ENCODE data around the gene SCN2B.
A peak's percentile ranks its signal among the peaks of the same experiment; 100 is the strongest.

Gene SCN2B

GRCh38 chr11:118175993-118176777, at the start of gene SCN2B:
Gene SCN2B (minus strand): TSS chr11:118176639. CDS start chr11:118176431, 208 bp downstream.
- no peak for DNase-seq (ENCODE audit: low read depth)

- DNase-seq (ENCODE audit: low read depth): no peak
Observed at GRCh38 chr11:118224511-118225188, 48.2 kb upstream of the SCN2B start, which contains the start of gene JAML. Gene JAML (minus strand): TSS chr11:118225011. CDS start chr11:118214866, 10,145 bp downstream.

DNA sequence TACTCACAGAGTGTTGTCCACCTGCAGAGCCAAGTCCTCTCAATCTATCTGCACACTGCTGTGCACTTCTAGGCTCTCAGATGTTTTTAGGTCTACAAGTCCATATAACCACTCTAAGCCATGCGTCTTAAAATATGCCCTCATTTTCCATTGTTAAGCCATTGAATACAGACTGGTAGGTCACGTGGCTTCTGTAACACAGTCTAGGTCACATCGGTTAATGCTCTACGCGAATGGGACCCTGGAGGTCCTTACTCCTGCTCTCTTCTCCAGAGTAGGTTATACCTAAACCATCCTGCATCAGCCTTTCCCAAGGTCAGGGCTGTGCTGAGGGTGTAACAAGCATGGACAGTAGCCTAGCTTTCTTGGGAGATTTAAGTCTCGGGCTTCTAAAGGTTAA, 47.6 kb upstream of the SCN2B start:
- no peak for DNase-seq (ENCODE audit: low read depth)

DNA sequence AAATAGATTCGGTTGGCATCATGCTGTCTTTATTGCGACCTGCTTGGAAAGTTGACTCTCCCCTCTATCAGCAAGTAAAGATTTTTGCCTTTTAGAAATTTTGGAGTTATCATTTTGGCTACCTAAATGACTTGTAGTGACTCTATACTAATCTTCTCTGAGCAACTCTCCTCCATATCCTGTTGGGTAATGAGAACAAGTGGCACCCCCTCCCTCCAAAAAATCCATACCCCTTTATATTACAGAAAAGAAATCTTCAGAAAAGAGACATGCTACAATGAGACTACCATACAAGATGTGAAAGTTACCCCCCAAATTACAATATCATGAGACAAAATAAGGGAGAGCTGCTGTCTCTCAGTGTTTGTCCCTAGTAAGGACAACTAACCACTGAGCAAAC, 47.1 kb upstream of the SCN2B start:
- DNase-seq (ENCODE audit: low read depth): no peak

- DNase-seq (ENCODE audit: low read depth): no peak
Observed at GRCh38 chr11:118222437-118222836, 46.0 kb upstream of the SCN2B start.

DNA sequence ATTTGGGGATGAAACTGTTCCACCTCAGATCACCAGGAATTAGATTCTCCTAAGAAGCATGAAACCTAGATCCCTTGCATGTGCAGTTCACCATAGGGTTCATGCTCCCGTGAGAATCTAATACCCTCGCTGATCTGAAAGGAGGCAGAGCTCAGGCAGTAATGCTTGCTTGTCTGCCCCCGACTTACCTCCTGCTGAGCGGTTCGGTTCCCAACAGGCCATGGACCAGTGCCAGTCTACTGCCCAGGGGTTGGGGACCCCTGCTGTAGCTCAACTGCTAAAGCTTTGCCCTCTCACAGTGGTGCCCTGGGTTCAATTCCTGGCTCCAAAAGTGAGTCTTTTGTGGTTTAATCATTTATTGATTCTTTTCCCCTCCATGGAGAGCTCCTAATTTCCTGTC, 45.0 kb upstream of the SCN2B start:
- DNase-seq (ENCODE audit: low read depth): no peak

DNA sequence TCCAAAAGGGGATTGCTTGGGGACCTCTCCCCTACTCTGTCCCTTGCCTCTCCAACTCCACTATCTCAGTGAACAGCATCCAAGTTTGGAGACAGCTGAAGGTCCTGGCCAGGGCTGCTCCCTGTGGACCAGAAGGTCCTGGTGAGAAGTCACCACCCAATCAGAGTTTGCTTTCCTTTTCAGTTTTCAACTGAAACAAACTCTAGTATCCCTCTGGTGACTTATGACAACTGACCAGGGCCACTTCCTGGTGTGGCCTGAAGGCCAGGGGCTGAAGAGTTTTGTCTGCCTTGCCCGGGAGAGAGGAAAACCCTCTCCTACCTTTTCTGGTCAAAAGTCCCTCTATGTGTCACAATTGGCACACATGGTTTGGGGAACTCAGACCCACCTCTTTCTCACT, 43.3 kb upstream of the SCN2B start:
- no peak for DNase-seq (ENCODE audit: low read depth)

GRCh38 chr11:118219244-118219643, 42.8 kb upstream of the SCN2B start:
- DNase-seq (ENCODE audit: low read depth): no peak

GRCh38 chr11:118217575-118217974, 41.1 kb upstream of the SCN2B start:
- no peak for DNase-seq (ENCODE audit: low read depth)

- DNase-seq (ENCODE audit: low read depth): peak; percentile 46
Observed at GRCh38 chr11:118216621-118217481, 40.4 kb upstream of the SCN2B start.

GRCh38 chr11:118215765-118216164, 39.3 kb upstream of the SCN2B start:
- DNase-seq (ENCODE audit: low read depth): no peak

DNA sequence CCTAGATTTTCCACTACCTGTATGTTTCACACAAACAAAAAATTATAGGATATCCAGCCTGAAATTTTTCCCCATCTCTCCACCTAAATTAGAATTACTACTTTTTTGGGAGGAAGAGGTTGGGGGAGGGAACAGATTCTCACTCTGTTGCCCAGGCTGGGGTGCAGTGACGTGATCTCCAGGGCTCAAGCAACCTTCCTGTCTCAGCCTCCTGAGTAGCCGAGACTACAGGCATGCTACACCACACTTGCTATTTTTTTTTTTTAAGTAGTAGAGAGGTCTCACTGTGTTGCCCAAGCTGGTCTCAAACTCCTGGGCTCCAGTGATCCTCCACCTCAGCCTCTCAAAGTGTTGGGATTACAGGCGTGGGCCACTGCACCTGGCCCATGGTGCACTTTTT, 38.8 kb upstream of the SCN2B start:
- DNase-seq (ENCODE audit: low read depth): no peak

DNA sequence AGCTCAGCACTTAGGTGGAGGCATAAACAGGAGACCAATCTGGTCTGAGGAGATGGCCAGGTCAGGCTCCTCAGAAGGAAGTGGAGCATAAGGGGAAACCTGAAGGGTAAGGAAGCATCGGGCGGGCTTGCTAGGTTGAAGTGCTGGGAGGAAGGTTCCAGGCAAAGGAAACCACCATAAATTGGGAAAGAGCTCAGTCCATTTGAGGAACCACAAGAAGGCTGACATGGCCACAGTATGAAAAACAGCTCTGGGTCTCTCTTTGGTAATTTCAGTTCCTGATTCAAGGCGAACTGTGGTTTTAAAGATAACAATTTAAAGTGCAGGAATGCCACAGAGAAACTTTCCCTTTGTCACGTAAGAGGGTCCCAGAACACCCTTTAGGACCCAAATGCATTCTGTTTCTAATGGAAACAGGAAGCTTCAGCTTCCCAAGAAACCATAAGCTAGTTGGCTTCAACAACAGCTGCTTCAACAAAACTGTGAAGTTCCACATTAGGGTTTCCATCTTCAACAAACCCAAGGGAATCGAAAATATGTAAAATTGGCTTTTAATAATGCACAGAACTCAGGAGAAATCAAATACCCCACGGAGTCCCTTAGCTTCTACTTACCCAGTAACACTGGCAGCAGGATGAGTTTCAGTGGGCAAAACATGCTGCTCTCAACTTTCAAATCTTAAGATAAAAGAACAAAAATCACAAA, 37.9 kb upstream of the SCN2B start:
- DNase-seq (ENCODE audit: low read depth): no peak

DNA sequence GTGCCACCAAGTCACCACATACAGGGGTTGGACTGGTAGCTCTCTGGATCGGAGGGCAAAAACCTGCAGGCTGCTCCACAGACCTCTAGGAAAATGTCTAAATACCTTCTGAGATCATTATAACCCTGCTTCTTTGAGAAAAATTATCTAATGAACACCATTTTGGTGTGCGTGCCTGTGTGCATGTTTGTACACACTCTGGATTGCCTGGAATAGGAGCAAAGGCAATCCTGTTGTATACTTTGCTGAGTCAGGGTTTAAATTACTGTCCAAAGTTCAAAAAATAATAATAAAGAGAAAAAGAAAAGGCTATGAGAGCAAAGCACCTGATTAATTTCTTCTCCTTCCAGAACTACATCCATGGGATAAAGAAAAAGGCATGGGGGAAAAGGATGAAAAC, 37.3 kb upstream of the SCN2B start:
- DNase-seq (ENCODE audit: low read depth): no peak

DNA sequence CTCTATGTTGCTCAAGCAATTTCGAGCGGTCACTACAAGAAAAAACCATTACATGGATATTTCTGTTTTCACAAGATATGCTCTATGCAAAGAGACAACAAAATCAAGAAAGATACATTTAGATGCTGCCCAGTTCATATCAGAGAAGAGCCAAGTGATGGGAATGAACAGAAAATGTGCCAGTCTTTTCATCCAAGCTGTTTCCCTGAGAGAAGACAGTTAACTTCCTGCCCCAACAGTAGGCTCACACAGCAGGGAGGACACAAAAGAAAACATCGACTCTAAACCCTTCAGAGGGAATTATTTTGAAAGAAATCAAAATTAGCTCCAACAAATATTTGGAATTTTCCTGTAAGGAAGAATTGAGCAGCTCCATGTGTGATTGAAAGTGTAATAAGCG, 36.8 kb upstream of the SCN2B start:
- DNase-seq (ENCODE audit: low read depth): no peak

DNA sequence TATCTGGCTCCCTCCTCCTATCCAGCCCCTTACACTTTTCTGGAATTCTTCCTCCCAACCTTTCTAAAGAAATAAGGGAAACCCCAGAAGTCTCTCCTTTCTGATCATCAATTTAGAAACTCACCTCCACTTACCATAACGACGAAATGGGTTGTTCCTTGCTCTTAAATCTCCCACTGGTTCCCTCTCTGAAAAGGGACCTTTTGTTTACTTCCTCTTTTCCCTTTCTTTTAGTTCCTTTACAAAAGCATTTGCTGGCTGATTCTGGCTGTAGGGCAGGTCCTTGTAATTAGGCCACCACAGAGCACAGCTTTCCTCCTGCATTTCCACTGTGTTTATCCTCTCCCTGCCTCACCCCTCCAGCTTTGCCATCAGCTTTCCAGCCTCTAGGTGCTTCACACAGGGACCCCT, 36.3 kb upstream of the SCN2B start:
- DNase-seq (ENCODE audit: low read depth): no peak

GRCh38 chr11:118212131-118212725, 35.8 kb upstream of the SCN2B start:
- no peak for DNase-seq (ENCODE audit: low read depth)

GRCh38 chr11:118211006-118211405, 34.6 kb upstream of the SCN2B start:
- DNase-seq (ENCODE audit: low read depth): no peak

GRCh38 chr11:118210323-118210722, 33.9 kb upstream of the SCN2B start:
- DNase-seq (ENCODE audit: low read depth): no peak

DNA sequence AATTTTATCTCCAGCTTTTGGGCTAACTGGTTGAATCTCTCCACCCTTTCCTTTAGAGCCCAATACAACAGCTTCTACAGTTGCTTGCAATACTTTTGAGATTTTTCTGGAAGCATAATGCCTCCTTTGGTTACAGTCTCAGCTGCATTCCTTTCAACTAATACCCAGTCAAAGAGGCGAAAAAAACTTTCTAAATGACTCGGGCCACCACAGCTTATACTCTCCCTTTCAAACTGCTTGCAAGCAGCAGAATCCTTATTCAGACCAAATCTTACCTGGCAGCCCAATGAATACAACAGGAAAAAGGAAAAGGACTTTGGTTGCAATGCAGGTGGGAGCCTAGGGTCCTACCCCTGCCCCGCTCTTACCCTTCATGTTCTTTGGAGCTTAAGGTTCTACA, 32.6 kb upstream of the SCN2B start:
- DNase-seq (ENCODE audit: low read depth): no peak

DNA sequence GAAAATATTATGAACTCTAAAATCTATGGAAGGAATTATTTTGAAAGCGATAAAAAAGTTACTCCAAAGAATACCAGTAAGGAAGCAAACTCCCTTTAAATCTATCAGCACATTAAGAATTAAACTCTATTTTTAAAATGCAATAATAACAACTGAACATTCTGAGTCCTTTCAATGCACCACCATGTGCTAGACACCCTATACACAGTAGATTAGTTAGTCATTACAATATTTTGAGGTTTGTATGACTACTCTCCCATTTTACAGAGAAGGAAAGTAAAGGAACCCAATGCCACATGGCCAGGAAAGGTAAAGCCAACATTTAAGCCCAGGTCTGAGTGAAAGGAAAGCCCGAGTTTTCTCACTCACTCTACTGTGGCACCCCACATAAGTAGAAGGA, 30.6 kb upstream of the SCN2B start:
- no peak for DNase-seq (ENCODE audit: low read depth)

All from activated T-helper 9 cell treated with anti-CD3 and anti-CD28 coated beads, Interleukin-2, amount 50 U/mL, for 16 hours (primary cell).